SK-N-SH treated with all-trans-retinoic acid at 6 μM for 48 hours (cell line): ENCODE data around the gene TNKS2.

Source experiments
- ISL1 ChIP-seq: fragments of 250-450 bp; sonication (Bioruptor Pico); IDR thresholded peaks from 2 replicates; pipeline ENCODE4 v2.1.2; 2022; ENCODE audit warnings: mild to moderate bottlenecking, moderate library complexity
- PATZ1 ChIP-seq: fragments of 250-450 bp; sonication (Bioruptor Pico); IDR thresholded peaks from 2 replicates; pipeline ENCODE4 v1.8.0; 2020; ENCODE audit warnings: mild to moderate bottlenecking, moderate library complexity, borderline replicate concordance
- RARB ChIP-seq: fragments of 250-450 bp; sonication (Bioruptor Pico); IDR thresholded peaks from 2 replicates; pipeline ENCODE4 v1.8.0; 2021; ENCODE audit warnings: mild to moderate bottlenecking, moderate library complexity
- SNAI2 ChIP-seq: fragments of 250-450 bp; sonication (Bioruptor Pico); IDR thresholded peaks from 2 replicates; pipeline ENCODE4 v1.5.0; 2020; ENCODE audit warnings: mild to moderate bottlenecking, moderate library complexity

GRCh38 chr10:91829268-91829667, 31.0 kb downstream of the TNKS2 start:
- TF ChIP-seq ISL1 (CRISPR knock-in tag) = no peak
- TF ChIP-seq SNAI2 (CRISPR knock-in tag) = no peak
- TF ChIP-seq PATZ1 (CRISPR knock-in tag) = no peak
- no peak for TF ChIP-seq RARB (CRISPR knock-in tag)
